CD4-positive, alpha-beta T cell treated with Interleukin-21 for 1 hour (primary cell): ENCODE data around the gene METTL23.
"Not testable (repeated sequence)": the region's sequence is repeated elsewhere in the genome, so short reads cannot be mapped to it uniquely, and the experiment has no call there.

ENCODE experiments used
- DNase-seq: peaks from one replicate; pipeline ENCODE4 v3.0.0-alpha.2; 2020

Gene METTL23

DNA sequence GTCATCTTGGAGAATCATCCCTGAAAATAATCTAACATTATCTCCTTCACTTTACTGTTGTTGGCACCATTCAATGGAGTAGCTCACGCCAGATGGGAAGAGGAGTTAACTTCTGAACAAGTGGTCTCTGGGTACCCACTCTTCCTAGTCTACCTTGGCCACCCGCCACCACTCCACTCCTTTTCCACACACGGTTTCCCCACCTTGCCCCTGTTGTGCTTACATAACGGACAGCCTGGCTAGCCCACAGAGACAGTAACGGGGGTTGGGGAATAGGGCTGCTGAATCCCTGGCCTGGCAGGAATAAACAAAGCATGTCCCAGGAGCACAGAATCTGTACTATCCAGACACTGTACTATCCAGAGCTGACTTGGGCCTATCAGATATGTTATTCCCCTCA, 12.3 kb upstream of the METTL23 start:
- DNase-seq, result no peak

GRCh38 chr17:76714822-76715495, 11.7 kb upstream of the METTL23 start:
- DNase-seq, result peak; percentile 80

DNA sequence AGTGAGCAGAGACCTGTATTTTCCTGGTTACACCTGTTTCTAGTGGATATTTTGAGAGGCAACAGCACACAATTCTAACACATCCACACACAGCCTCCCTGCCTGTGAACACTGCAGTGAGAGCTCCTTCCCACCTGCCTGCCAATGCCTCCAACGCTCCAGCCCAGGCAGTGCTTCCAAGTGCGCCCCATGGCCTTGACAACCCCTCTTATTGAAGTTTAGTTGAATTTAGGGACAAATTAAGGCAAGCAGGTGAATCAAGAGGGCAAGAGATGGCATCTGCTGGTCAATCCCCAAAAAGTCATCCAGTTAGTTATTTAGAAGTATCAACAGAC, 11.2 kb upstream of the METTL23 start:
- no peak for DNase-seq

DNA sequence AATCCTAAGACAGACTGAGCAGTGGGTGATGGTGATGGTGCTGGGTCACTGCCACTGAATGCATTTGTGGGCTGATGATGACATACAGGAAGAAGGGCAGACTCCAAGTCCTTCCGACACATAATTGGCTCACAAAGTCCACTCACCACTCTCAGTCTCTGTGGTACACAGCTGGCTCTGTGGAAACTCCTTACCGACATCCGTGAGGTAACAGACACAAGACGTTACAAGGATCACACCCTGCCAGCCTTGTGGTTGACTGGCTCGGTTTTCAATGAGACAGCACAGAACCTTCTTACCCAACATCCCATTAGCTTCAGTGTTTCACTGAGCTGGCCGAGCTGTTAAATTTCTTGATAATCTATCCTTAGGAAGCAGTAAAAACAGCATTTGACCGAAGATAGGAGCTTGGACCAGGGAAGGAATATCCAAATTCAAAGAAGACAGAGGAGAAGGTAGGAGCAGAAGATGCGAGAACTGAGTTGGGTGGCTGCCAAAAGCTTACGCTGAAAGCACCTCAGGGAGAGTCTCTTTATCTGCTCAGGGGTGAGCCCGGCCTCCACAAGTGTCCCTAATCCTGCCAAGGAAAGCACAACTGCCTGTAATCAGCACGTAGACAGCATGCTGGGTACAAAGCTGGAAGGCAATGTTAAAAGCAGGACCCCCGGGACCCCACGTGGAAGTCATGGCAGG, 10.3 kb upstream of the METTL23 start:
- peak; percentile 88 for DNase-seq

DNA sequence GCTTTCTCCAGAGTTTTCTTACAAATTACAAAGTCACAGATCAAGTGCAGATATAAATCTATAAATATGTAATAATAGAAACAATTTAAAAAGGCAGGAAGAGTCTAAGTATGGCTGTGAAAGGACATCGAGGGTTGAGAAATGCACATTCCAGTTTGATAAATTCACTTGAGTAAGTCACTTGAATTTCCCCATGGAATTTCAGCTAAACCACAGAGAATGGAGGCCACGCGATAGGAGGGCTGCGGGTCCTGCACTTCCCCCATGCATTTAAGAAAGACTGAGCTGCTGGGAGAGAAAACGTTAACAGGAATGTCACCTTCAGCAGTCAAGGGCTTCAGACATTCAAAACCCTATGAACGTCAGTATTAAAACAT, 9.8 kb upstream of the METTL23 start:
- no peak for DNase-seq

GRCh38 chr17:76718516-76718915, 8.1 kb upstream of the METTL23 start:
- DNase-seq, result no peak

- DNase-seq, result no peak
These were observed 6.4 kb upstream of the METTL23 start for GRCh38 chr17:76720211-76720610.

GRCh38 chr17:76720941-76721340, 5.7 kb upstream of the METTL23 start:
- no peak for DNase-seq

GRCh38 chr17:76721463-76721862, 5.2 kb upstream of the METTL23 start:
- DNase-seq, result no peak

DNA sequence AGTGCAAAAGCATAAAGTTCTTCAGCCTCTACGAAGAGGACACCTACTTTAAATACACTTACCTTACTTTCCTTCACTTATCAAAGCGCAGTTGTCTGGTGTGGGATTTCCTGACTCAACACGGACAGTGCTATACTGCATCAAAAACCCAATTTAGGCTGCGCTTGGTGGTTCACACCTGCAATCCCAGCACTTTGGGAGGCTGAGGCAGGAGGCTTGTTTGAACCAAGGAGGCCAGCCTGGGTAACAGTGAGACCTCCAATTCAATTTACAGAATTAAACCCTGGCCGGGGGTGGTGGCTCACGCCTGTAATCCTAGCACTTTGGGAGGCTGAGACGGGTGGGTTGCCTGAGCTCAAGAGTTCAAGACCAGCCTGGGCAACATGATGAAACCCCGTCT, 4.4 kb upstream of the METTL23 start:
- DNase-seq, result no peak

DNA sequence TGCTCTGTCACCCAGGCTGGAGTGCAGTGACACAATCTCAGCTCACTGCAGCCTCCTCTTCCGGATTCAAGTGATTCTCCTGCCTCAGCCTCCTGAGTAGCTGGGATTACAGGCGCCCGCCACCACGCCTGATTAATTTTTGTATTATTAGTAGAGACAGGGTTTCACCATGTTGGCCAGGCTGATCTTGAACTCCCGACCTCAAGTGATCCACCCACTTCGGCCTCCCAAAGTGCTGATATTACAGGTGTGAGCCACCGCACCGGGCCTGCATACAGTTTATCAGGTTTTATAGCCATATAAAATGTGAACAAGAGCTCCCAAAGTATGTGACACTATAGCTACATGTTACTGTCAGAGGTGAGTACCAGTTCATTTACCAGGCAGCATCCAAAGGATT, 3.7 kb upstream of the METTL23 start:
- DNase-seq, result not testable (repeated sequence)

DNA sequence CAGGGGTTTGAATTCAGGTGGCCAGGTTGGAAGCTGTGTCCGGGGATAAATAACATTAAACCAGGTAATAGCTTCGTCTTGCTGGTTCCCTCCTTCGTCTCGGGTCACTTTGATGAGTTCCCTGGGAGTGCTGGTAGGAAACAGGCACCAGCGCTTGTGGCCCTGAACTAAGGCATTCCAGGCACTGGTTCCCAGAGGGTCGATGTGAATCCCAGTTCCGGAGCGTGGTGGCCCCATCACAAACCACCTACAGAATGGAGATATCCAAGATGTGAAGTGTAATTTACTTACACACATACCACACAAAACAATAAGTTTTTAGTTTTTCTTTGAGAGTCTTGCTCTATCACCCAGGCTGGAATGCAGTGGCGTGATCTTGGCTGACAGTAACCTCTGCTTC, 2.8 kb upstream of the METTL23 start:
- DNase-seq, result no peak

DNA sequence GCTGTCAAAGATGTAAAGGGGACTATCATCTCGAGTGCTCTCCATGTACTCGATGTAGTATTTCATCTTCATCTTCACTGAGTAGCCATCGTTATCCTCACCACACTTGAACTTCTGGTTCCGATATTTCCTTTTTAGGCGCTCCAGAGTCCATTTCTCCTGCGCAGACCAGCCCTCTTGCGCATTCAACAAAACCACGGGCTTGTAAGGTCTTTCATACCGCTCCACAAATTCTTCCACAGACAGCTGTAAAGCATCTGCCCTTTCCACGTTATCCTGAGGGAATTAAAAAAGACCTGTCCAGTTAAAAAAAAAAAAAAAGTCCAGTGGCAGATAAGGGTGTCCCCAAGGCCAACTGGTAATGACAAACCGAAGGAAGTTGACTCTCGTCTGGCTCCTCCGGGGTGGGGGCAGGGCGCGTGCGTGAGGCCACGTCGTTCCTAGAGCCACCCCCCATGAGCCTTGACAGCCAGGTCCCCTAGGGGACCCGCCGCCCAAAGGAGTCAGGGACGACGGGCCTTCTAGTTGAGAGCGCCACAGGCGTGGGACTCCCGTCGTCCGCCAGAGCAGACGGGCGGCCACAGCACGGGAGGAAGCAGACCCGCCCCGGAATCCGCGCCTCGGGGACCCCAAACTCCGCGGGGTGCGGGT, 934 bp upstream of the METTL23 start:
- DNase-seq, result peak; percentile 76

GRCh38 chr17:76726231-76726775, 336 bp upstream of the METTL23 start, which contains the start of gene JMJD6:
TSS of gene JMJD6 (minus strand) at chr17:76726606. CDS start at chr17:76726475, 131 bp downstream.
- peak; percentile 97 for DNase-seq

DNA sequence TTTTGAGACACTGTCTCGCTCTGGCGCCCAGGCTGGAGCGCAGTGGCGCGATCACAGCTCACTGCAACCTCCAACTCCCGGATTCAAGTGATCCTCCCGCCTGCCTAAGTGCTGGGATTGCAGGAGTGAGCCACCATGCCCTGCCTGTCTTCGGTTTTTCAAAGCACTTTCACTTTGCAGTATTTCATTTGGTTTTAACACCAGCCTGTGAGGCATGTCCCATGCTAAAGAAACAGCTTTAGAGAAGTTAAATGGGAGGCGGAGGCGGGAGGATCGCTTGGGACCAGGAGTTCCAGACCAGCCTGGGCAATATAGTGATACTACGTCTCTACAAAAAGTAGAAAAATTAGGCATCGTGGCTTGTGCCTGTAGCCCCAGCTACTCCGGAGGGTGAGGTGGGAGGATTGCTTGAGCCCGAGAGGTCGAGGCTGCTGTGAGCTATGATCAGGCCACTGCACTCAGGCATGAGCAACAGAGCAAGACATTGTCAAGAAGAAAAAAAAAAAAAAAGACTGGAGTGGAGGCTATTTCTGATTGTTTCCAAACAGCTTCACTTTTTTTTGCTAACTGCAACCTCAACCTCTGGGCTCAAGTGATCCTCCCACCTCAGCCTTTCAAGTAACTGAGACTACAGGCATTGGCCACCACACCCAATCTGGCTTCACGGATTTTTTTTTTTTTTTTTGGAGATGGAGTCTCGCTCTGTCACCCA, 1.3 kb downstream of the METTL23 start:
- peak; percentile 43 for DNase-seq

DNA sequence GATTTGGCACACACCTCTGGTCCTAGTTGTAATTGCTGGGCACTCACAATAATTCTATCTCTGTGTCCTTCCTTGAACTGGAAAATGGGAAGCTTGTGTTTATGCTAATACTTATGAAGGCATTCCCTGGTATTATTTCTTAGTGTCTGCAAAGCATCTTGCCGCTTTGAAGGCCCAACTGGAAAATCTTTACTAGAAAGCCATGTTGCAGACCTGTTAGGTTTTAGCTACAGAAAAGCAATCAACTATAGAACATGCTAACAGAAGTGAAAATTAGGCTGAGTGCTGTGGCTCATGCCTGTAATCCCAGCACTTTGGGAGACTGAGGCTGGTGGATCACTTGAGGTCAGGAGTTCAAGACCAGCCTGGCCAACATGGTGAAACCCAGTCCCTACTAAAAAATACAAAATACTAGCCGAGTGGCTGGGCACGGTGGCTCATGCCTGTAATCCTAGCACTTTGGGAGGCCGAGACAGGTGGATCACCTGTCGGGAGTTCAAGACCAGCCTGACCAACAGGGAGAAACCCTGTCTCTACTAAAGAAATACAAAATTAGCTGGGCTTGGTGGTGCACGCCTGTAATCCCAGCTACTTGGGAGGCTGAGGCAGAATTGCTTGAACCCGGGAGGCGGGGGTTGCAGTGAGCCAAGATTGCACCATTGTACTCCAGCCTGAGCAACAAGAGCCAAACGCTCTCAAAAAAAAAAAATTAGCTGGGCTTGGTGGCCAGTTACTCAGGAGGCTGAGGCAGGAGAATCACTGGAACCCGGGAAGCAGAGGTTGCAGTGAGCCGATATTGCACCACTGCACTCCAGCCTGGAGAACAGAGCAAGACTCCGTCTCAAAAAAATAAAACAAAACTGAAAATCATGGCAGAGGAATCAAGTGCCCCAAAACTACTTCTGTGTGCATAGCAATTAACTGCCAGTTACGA, 5.4 kb downstream of the METTL23 start:
- DNase-seq, result not testable (repeated sequence)

GRCh38 chr17:76732734-76733617, 6.3 kb downstream of the METTL23 start:
- DNase-seq, result peak; percentile 26

GRCh38 chr17:76733618-76733957, 6.9 kb downstream of the METTL23 start:
- DNase-seq, result no peak

GRCh38 chr17:76734080-76734840, 7.6 kb downstream of the METTL23 start:
- peak; percentile 38 for DNase-seq

- peak; percentile 58 for DNase-seq
These were observed 8.4 kb downstream of the METTL23 start for GRCh38 chr17:76735006-76735405.
